NCI-H2227 (cell line): ENCODE results near the gene ALDH7A1.
"Not testable (repeated sequence)": the region's sequence is repeated elsewhere in the genome, so short reads cannot be mapped to it uniquely, and the experiment has no call there.

Experiments used
- DNase-seq: peaks from one replicate; lab custom pipeline; 2025; ENCODE audit not compliant: unreplicated experiment; lab: John Stamatoyannopoulos, UW

ALDH7A1 gene

GRCh38 chr5:126535856-126536545, 59.0 kb downstream of the ALDH7A1 start:
- no peak for DNase-seq

GRCh38 chr5:126534553-126534952, 60.5 kb downstream of the ALDH7A1 start:
- DNase-seq: no peak

DNA sequence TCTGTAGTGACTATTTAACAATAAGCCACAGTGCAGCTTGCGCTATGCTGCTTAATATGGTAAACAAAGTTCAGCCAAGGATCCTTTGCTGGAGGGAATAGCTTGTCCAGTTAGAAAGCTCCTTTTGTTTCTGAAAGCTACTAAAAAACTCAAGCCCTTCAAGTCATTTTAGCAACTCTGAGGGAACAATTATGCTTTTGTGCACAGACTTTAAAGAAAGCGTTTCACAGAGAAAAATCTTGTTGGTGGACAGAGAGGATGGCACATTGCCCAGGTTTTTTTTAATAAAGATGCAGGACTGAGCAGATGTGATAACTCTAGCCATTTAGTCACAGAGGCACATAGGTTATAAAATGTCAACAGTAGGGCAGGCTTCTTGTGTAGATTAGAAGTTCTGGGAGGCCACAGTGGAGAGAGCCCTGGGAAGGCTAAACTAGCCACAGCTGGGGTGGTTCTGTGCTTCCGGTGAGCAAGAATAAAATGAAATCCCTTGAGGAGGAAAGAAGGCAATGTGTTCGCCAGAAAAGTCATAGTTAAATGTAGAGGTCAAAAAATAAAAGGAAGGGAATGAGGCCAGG, 63.4 kb downstream of the ALDH7A1 start:
- DNase-seq: no peak

- no peak for DNase-seq
Measured at GRCh38 chr5:126527892-126528291, 67.1 kb downstream of the ALDH7A1 start.

- no peak for DNase-seq
Measured at GRCh38 chr5:126527158-126527557, 67.9 kb downstream of the ALDH7A1 start.

DNA sequence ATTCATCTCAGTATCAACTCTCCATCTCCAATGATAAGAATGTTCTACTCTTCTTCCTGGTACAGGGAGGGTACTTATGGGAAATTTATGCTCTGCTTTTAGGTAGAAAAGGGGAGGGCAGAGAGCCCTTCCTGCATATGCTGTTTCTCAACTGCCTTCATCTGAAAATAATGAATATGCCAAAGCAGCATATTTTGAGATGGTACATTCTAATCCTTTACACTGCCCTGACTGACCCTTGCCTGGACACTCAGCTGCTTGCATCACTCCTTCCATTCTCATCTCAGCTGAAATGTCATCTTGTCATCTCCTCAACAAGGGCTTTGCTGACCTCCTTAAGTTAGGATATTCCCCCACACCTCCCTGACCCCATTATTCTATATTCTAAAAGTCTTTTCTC, 68.5 kb downstream of the ALDH7A1 start:
- DNase-seq: no peak

- DNase-seq: no peak
Measured at GRCh38 chr5:126525630-126526245, 69.3 kb downstream of the ALDH7A1 start.

GRCh38 chr5:126523818-126524510, 71.1 kb downstream of the ALDH7A1 start:
- no peak for DNase-seq

- DNase-seq: no peak
Measured at GRCh38 chr5:126521130-126521529, 73.9 kb downstream of the ALDH7A1 start.

DNA sequence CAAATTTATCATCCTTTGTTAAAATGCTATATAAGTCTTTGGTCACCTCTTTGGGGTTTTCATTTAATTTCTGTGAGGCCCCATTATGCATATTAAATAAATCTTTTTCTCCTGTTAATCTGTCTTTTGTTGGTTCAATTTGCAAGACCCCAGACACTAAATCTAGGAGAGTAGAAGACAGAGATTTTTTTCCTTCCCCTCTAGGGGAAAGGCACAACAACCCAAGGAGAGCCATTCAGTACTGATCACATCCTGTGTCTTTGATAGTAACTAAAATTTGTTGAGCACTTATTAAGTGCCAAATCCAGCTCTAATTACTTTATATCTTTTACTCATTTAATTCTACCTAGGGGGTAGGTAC, 74.4 kb downstream of the ALDH7A1 start:
- DNase-seq: no peak

DNA sequence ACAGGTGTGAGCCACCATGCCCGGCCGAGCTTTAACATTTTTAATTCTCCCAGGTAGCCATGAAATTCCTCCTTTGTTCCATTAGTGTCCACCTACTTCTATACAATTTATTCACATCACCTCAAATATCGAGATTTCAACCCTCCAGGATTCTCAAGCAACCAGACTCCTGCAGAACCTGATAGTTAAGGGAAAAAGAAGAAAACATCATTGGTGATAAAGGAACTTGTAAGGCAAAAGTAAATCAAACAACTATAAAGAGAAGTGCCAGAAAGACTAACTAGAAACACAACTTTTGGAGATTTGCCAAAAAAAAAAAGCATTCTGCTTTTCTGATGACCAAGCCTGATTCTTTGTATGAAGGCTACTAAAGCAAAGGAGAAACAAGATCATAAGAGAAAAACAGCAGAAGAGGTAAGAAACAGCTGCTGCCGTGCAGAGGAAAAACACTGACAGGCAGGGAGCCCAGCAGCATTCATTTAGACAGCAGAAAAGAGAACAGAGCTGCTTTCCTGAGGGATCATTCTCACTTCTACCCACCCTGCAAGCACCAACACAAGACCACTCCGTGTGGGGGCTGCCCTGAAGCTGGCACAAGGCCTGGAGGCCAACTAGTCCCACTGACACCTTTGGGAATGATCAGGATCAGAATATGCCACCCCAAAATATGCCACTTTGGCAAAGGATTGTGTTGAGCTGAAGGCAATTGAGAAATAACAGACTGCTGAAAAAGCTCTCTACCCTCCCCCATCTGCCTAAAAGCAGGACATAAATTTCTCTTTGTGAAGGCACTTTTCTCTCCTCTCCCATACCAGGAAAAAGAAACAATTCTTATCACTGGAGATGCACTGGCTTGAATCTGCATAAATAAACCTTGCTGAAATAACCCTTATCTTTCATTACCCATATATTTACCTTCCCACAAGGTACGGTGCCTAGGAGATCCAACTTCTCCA, 75.1 kb downstream of the ALDH7A1 start:
- peak; percentile 2 for DNase-seq

DNA sequence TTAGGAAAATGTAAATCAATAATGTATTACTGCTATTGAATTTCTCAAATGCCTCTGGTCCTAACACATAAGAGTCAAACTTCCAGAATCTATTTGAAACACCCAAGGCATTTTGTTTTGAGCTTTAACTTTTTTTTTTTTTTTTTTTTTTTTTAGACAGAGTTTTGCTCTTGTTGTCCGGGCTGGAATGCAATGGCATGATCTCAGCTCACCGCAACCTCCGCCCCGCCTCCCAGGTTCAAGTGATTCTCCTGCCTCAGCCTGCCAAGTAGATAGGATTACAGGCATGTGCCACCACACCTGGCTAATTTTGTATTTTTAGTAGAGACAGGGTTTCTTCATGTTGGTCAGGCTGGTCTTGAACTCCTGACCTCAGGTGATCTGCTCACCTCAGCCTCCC, 75.8 kb downstream of the ALDH7A1 start:
- not testable (repeated sequence) for DNase-seq

DNA sequence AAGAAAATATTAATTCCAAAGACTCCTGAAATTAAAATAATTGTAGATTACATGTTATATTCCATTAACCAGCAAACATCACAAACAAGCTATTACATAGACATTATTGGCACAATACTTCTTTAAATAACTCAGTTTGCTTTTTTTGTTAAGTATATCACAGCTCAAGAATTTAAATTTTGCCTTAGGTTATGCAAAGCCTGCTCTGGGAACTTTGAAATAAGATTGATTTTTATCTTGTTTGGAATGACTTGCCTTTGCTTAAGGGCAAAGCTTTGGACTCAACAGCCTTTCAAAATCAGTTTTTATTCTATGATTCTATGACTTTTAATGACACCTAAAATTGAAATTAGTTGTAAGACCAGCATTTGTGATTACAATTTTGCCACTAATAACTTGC, 78.2 kb downstream of the ALDH7A1 start:
- DNase-seq: no peak

GRCh38 chr5:126516133-126516532, 78.9 kb downstream of the ALDH7A1 start:
- DNase-seq: peak; percentile 54

DNA sequence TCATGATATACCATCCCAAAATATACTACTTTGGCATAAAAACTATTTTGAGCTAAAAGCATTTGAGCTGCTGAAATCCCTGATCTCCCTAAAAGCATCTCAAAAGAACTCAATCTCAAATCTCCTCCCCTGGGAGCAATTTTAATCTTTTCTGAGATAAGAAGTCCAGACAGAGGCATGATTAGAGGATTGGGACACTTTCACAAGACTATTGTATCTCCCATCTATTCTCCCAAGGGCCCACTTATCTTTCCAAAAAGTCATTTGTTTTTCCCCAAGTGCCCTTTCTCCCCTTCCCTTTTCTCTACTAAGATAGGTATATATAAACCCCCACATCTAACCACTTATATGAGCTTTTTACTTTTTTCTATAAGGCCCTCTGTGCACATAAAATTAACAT, 79.7 kb downstream of the ALDH7A1 start:
- DNase-seq: no peak

GRCh38 chr5:126514558-126515141, 80.4 kb downstream of the ALDH7A1 start:
- DNase-seq: no peak

- DNase-seq: no peak
Measured at GRCh38 chr5:126514131-126514557, 80.9 kb downstream of the ALDH7A1 start.

DNA sequence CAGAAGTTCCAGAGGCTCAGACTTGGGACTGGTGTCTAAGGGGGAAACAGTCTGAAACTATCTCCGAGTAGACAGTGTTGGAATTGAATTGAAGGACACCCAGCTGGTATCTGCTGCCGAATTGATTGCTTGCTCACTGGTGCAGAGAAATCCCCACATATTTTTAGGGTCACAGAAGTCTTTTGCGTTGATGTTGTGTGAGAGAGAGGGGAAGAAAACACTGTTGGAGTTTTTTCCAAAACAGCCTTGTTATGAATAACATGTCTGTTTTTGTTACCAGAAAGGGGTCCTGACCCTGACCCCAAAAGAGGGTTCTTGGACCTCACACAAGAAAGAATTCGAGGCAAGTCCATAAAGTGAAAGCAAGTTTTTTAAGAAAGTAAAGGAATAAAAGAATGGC, 81.3 kb downstream of the ALDH7A1 start:
- no peak for DNase-seq

DNA sequence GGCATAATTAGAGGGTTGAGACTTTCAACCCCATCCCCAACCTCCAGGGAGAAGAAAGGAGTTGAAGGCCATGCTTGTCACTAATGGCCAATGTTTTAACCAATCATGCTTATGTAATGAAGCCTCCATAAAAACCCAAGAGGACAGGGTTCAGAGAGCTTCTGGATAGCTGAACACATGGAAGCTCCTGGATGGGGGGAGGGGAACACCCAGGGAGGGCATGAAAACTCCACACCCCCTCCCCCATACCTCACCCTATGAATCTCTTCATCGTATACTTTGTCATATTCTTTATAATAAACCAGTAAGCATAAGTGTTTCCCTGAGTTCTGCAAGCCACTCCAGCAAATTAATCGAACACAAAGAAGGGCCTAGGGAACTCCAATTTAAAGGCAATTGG, 81.7 kb downstream of the ALDH7A1 start:
- no peak for DNase-seq

GRCh38 chr5:126512451-126512850, 82.6 kb downstream of the ALDH7A1 start:
- DNase-seq: no peak

DNA sequence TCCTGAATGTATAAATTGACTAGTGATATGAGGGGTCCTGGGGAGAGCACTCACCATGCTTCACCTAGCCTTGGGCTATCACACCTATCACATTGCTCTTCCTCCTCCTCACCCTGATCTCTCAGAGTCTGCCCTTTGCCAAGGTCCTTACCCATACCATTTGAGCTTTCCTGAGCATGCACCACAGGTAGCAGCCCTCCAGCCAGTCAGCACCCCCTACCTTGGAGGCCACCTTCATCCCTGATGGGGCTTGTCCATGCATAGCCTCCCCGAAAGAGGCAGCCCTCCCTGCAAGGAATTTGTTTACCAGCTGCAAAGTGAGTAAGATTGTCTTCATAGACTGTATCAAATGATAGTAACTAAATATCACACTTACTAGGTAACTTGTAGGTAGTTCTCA, 83.1 kb downstream of the ALDH7A1 start:
- no peak for DNase-seq
